Subcutaneous adipose tissue (tissue), 4 donors: ENCODE measurements around the gene NIN. TPM values are rescaled to one million over a fixed set of nuclear protein-coding genes. Genes with fewer than 3 reads are reported as not detected.

Source experiments
- total RNA-seq, 4 donors: library from RNA; depleted of rRNA; stranded (reverse); fragments of >200 nt; gene quantifications; one replicate each; pipeline ENCODE4 v1.1.0, GENCODE V29; 2016
- TF ChIP-seq, protein P1 (sequence below): fragments of 450-650 bp; IDR thresholded peaks from one replicate; pipeline ENCODE4 v1.5.1; 2016; ENCODE audit warnings: low read depth, mild to moderate bottlenecking, control low read depth, antibody characterized with exemption, moderate library complexity

The NIN gene
- total RNA-seq, 4 donors from 2014 or later, result 33.2 to 44.0 (median 40.6) TPM

DNA sequence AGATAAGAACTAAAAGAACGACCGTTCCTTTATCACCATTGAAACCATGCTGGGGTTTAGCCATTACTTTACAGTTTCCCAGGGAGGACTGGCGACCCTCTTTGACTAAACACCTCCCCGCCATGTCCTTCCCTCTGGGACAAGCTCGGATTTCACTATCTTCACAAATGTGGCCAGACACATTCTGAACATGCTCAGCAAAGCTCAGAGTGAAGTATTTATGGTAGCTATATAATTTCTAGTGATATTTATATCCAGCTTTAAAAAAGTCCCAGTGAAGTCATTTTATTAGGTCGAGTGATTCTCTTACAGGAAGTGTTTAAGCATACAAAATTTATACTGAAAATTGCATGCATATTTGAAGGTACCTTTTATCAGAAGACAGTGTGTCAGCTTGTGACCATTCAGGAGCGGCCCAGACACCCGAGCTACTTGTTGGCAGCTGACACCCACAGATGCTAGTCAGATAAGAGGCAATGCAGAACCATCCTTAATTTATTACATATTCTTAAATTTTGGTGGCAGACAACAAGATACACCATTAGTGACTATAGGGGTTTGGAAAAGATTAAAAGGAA, 36.8 kb downstream of the NIN start:
- TF ChIP-seq, protein P1, sequence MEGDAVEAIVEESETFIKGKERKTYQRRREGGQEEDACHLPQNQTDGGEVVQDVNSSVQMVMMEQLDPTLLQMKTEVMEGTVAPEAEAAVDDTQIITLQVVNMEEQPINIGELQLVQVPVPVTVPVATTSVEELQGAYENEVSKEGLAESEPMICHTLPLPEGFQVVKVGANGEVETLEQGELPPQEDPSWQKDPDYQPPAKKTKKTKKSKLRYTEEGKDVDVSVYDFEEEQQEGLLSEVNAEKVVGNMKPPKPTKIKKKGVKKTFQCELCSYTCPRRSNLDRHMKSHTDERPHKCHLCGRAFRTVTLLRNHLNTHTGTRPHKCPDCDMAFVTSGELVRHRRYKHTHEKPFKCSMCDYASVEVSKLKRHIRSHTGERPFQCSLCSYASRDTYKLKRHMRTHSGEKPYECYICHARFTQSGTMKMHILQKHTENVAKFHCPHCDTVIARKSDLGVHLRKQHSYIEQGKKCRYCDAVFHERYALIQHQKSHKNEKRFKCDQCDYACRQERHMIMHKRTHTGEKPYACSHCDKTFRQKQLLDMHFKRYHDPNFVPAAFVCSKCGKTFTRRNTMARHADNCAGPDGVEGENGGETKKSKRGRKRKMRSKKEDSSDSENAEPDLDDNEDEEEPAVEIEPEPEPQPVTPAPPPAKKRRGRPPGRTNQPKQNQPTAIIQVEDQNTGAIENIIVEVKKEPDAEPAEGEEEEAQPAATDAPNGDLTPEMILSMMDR, result no peak

- TF ChIP-seq, protein P1, result no peak
Measured at GRCh38 chr14:50792634-50793068, 38.3 kb downstream of the NIN start.

GRCh38 chr14:50792051-50792477, 38.9 kb downstream of the NIN start:
- TF ChIP-seq, protein P1, result no peak

GRCh38 chr14:50791201-50791600, 39.8 kb downstream of the NIN start:
- TF ChIP-seq, protein P1, result no peak

DNA sequence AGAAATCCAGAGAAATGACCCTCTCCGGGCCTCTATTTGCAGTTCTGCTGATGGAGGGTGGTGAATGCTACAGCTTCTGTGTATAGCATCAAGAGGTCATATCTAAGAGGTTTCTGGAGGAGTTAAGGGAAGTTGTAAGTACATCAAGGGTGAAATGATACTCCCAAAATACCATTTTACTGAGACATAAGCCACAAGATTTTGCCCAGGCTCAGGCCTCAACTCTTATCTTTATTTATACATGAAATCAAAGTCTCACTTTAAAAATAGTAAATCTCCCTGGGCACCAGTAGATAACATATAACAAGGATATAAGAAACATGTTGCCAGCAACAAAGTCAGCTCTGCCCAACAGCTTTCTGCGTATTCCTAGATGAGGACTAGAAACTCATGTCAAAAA, 40.4 kb downstream of the NIN start:
- TF ChIP-seq, protein P1, result no peak

DNA sequence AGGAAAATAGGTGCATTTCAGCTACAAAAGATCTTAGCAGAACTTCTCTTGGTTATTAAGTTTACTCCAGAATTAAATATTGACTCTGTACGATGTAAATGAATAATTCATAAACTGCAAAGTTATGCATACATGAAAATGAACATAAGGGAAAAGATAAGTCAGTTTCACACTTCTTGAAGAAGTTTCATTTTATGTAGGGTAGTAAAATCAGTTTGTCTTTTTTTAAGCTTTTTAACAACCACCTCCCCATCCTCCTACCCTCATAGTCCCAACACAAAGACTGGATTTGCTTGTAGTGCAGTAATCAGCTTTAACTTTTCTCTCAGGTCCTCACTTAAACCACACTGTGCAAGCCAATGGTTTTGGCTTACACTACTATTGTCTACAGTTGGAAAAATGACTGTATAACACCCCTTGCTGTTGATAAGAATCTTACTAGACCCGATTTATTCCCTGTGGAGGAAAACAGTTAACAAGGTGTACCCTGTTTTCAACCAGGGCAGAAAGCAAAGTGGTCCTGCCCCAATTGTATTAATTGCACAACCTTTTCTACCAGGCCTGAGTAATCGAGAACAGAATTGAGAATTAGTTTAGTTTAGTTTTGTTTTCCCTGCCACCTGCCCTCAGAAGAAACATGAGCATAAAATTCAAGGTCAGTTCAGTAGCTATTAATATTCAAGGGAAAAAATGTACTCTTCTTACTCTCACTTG, 44.1 kb downstream of the NIN start:
- TF ChIP-seq, protein P1, result no peak

DNA sequence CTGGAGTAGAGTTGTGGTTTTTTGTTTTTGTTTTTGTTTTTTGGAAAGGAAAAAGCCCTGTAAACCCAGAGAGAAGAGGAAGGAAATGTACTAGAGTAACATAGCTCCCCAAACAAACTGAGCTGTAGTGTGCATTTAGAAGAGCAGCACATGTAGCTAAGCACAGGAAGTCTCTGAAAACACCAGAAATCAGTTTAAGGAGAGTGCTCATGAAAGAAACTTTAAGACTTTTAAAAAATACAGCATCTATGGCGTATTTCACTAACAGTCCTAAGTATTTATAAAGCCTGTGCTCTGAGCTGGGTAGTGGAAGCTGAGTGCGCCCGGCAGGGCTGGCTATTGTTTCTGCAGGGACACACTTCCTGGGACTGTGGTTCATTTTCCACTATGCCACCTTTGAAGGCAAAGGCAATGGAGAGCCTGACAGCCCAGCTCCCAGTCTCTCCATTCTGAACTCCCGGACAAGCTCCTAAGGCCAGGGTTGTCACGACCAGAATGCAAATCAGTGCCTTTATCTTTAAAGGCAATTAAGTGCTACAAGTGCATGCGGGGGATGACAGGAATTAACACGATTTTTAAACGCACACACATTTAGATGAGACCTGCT, 45.4 kb downstream of the NIN start:
- TF ChIP-seq, protein P1, result no peak
